Esophagus (tissue), 2 donors: ENCODE data around the gene SNRPA1. TPM values are rescaled to one million over a fixed set of nuclear protein-coding genes. Genes with fewer than 3 reads are reported as not detected.
A peak's percentile ranks its signal among the peaks of the same experiment; 100 is the strongest.

Experiments used
- H3K27ac ChIP-seq, 2 donors: one replicate each; pipeline ENCODE4 v1.5.1; 2013; ENCODE audit warnings: low read depth in 2 of 2, mild to moderate bottlenecking in 2 of 2, inconsistent platforms in 1 of 2, low read length in 1 of 2, moderate library complexity in 1 of 2
- H3K27me3 ChIP-seq, 2 donors: one replicate each; pipeline ENCODE4 v1.6.1; 2013; ENCODE audit warnings: low read length in 2 of 2, control low read depth in 1 of 2, mild to moderate bottlenecking in 1 of 2; ENCODE audit not compliant: insufficient read depth in 2 of 2, control insufficient read depth in 1 of 2
- H3K36me3 ChIP-seq, 2 donors: one replicate each; pipeline ENCODE4 v1.6.1; 2013; ENCODE audit warnings: low read length in 1 of 2; ENCODE audit not compliant: control insufficient read depth in 2 of 2, insufficient read depth in 2 of 2
- H3K4me1 ChIP-seq, 2 donors: one replicate each; pipeline ENCODE4 v1.6.1; 2013; ENCODE audit warnings: low read length in 1 of 2; ENCODE audit not compliant: control insufficient read depth in 2 of 2, insufficient read depth in 2 of 2
- H3K4me3 ChIP-seq, 2 donors: one replicate each; pipeline ENCODE4 v1.5.1; 2013; ENCODE audit warnings: low read length in 2 of 2, mild to moderate bottlenecking in 2 of 2, low read depth in 1 of 2, moderate library complexity in 1 of 2
- H3K9me3 ChIP-seq, 2 donors: one replicate each; pipeline ENCODE4 v1.6.1; 2013; ENCODE audit warnings: mild to moderate bottlenecking in 2 of 2, low read depth in 1 of 2, low read length in 1 of 2, moderate library complexity in 1 of 2; ENCODE audit not compliant: control insufficient read depth in 2 of 2, insufficient read depth in 1 of 2
- WGBS, 2 donors: extraction: QIAGEN DNeasy Blood & Tissue Kit; methylation state at CpG; one replicate each; pipeline ENCODE4 v1.1.7; 2013; 5-methylcytosine and 5-hydroxymethylcytosine counted together
- polyA plus RNA-seq, 2 donors: library from polyadenylated mRNA; stranded (reverse); fragments of 200-250 nt; gene quantifications; one replicate each; pipeline ENCODE4 v1.2.3, GENCODE V29; 2013
- donor health status: healthy with polysubstance abuse.
- donor health status: Bipolar disorder and iron deficiency.

The SNRPA1 gene
- polyA plus RNA-seq, 2 donors: 38.9 to 53.2 TPM

- no peaks in the 10 kb centered on the region for H3K4me1 ChIP-seq
- WGBS, 2 donors: 1% methylated on average over 97 to 108 of the region's 108 CpGs
- H3K27me3 ChIP-seq: no peaks in the 10 kb centered on the region
- peak within 1 kb of the TSS; percentile 81 to 91 for H3K4me3 ChIP-seq
- peak within 1 kb of the TSS; percentile 85 to 94 for H3K27ac ChIP-seq
- H3K36me3 ChIP-seq: no peaks in the 10 kb centered on the region
- no peaks in the 10 kb centered on the region for H3K9me3 ChIP-seq
Observed at GRCh38 chr15:101251830-101252820, 42.9 kb downstream of the SNRPA1 start, which contains the start of gene CHSY1. TSS of gene CHSY1 (minus strand) at chr15:101252048. CDS start at chr15:101251456, 592 bp downstream.

GRCh38 chr15:101250873-101251829 is 43.9 kb downstream of the SNRPA1 start:
- H3K36me3 ChIP-seq: no peaks in the 10 kb centered on the region
- H3K27me3 ChIP-seq: no peaks in the 10 kb centered on the region
- no peaks in the 10 kb centered on the region for H3K4me1 ChIP-seq
- H3K9me3 ChIP-seq: no peaks in the 10 kb centered on the region
- peak overlapping the region; percentile 85 to 94 for H3K27ac ChIP-seq
- 0% methylated on average over 51 to 150 of the region's 150 CpGs for WGBS, 2 donors
- peak overlapping the region; percentile 81 to 91 for H3K4me3 ChIP-seq

- Histone ChIP-seq H3K27ac (peak overlapping the region; percentile 76 to 85), H3K4me1 (no peaks in the 10 kb centered on the region), H3K9me3 (no peaks in the 10 kb centered on the region), H3K27me3 (no peaks in the 10 kb centered on the region), H3K4me3 (peak overlapping the region; percentile 72 to 81), H3K36me3 (no peaks in the 10 kb centered on the region)
- WGBS, 2 donors: 9 to 11% methylated on average over 6 of the region's 6 CpGs
Observed at GRCh38 chr15:101250341-101250831, 44.7 kb downstream of the SNRPA1 start.

- Histone ChIP-seq H3K4me1 (peaks cover 4 to 8% of the 10 kb centered on the region in 2 donors), H3K27ac (no peak overlapping the region)
- whole genome bisulfite sequencing, 2 donors: 56 to 57% methylated on average over 3 of the region's 3 CpGs
Observed at GRCh38 chr15:101248274-101248673, 46.8 kb downstream of the SNRPA1 start.

GRCh38 chr15:101246824-101247745 is 48.0 kb downstream of the SNRPA1 start:
- H3K36me3 ChIP-seq: no peaks in the 10 kb centered on the region
- H3K9me3 ChIP-seq: no peaks in the 10 kb centered on the region
- H3K4me3 ChIP-seq: no peak overlapping the region
- no peaks in the 10 kb centered on the region for H3K27me3 ChIP-seq
- H3K4me1 ChIP-seq: peaks cover 4 to 13% of the 10 kb centered on the region in 2 donors
- WGBS, 2 donors: 79 to 80% methylated on average over 10 of the region's 10 CpGs
- H3K27ac ChIP-seq: no peak overlapping the region

More at GRCh38 chr15:101248274-101248673, 46.8 kb downstream of the SNRPA1 start:
- H3K4me3 ChIP-seq: no peak overlapping the region
- H3K9me3 ChIP-seq: no peaks in the 10 kb centered on the region
- no peaks in the 10 kb centered on the region for H3K36me3 ChIP-seq
- no peaks in the 10 kb centered on the region for H3K27me3 ChIP-seq

GRCh38 chr15:101246391-101246790 is 48.7 kb downstream of the SNRPA1 start:
- Histone ChIP-seq H3K4me3 (no peak overlapping the region), H3K9me3 (no peaks in the 10 kb centered on the region), H3K27ac (no peak overlapping the region), H3K27me3 (no peaks in the 10 kb centered on the region), H3K36me3 (no peaks in the 10 kb centered on the region), H3K4me1 (peaks cover 4 to 14% of the 10 kb centered on the region in 2 donors)
- WGBS, 2 donors: 49% methylated on average over 6 of the region's 6 CpGs

GRCh38 chr15:101244889-101245668 is 50.0 kb downstream of the SNRPA1 start:
- H3K27me3 ChIP-seq: no peaks in the 10 kb centered on the region
- no peak overlapping the region for H3K4me3 ChIP-seq
- H3K4me1 ChIP-seq: peaks cover 4 to 14% of the 10 kb centered on the region in 2 donors
- H3K27ac ChIP-seq: no peak overlapping the region
- WGBS, 2 donors: 95% methylated on average over 14 of the region's 14 CpGs
- H3K9me3 ChIP-seq: no peaks in the 10 kb centered on the region
- no peaks in the 10 kb centered on the region for H3K36me3 ChIP-seq
